ENCODE data around the gene DEPDC5.
A peak's percentile ranks its signal among the peaks of the same experiment; 100 is the strongest.

DEPDC5 gene

GRCh38 chr22:31921106-31921505, 167.3 kb downstream of the DEPDC5 start:
- no peak for DNase-seq

- DNase-seq = no peak
Observed at GRCh38 chr22:31922534-31922933, 168.7 kb downstream of the DEPDC5 start.

- peak in 12 of 56 donors; percentile 12 to 73 (median 23) for DNase-seq
Observed at GRCh38 chr22:31923136-31923535, 169.3 kb downstream of the DEPDC5 start.

DNA sequence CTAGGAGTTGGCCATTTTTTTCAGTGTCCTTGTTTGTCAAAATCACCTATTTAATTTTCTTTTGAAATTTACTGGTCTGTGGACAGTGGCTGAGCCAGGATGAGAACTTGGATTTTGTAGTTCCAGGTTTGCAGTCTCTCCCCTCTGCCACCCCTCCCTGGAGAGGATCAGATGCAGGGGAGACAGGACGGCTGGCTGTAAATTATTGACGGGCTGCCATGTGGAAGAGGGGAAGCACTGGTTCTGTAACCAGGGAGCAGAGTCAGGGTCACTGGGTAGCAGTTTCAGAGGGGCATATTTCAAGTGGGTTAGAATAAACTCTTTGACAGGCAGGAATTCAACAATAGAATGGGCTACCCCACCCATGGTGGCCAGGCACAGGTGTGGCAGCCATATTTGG, 169.9 kb downstream of the DEPDC5 start:
- DNase-seq = no peak

- DNase-seq = no peak
Observed at GRCh38 chr22:31925056-31925455, 171.2 kb downstream of the DEPDC5 start.

GRCh38 chr22:31926024-31926423, 172.2 kb downstream of the DEPDC5 start:
- peak in 6 of 56 donors; percentile 21 to 64 (median 34) for DNase-seq

GRCh38 chr22:31926969-31927368, 173.2 kb downstream of the DEPDC5 start:
- peak in 46 of 56 donors; percentile 12 to 86 (median 61) for DNase-seq

DNA sequence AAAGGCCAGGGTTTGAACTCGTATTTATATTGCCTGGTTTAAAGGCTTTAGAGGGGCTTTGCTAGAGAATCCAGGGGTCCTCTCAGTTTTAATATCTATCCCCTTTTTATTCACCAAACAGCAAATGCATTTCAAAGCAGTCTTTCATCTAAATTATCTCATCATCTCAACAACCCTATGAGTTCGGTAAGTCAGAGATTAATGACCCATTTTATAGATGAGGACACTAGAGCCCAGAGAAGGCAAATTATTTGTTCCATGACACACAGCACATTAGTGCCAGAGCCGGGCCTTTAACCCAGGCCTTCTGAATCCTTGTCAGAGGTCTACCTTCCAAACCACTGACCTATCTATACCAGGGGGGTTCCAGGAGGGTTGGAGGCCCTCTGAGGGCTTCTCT, 173.7 kb downstream of the DEPDC5 start:
- DNase-seq = no peak

GRCh38 chr22:31929167-31929930, 175.5 kb downstream of the DEPDC5 start:
- peak in 18 of 56 donors; percentile 11 to 60 (median 36) for DNase-seq

- DNase-seq = no peak
Observed at GRCh38 chr22:31932863-31933262, 179.0 kb downstream of the DEPDC5 start.

DNA sequence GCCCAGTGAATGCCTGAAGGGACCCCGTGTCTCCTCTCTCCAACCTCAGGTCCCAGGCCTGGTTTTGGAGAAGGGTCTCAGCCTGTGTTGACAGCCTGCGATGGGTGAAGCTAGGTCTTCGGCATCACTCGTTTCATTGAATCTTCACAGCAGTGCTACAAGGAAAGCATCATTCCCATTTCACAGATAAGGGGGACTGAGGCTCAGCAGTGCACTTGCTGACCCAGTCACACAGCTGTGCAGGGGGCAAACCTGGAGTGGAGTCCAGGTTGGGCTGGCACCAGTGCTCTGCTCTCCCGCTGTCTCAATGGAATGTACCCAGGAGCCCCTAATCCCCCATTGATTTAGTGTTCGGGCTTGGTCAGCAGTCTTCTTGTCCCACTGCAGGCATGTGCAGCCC, 179.6 kb downstream of the DEPDC5 start:
- no peak for DNase-seq

DNA sequence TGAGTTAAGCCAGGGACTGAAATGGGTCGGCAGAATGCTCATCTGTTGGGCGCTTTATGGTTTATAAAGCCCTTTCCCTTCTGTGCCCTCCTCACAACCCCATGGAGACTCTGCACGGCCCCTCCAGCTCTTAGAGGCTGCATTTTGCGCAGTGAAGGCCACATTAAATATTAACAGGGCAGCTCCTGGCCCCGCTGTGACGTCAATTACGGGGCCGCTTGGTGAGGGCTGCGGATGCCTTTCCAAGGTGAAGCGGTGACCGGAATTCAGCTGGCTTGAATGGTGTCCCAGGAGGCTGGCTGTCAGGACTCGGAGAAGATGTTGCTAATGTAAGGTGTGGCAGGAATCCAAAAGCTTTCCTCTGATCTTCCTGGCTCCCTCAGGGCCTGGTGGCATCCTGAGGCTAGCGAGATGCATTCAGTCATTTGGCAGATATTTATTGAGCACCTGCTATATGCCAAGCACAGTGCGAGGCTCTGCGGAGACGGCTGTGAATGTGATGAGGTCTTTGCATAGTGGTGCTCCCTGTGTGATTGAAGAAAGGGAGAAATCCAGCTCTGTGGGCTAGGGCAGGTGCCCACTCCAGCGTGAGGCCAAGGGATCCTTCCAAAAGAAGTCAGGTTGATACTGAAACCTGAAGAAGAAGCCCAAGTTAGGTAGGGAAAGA, 180.1 kb downstream of the DEPDC5 start:
- no peak for DNase-seq

- DNase-seq = no peak
Observed at GRCh38 chr22:31935961-31936635, 182.3 kb downstream of the DEPDC5 start.

- DNase-seq = no peak
Observed at GRCh38 chr22:31937341-31937740, 183.5 kb downstream of the DEPDC5 start.

DNA sequence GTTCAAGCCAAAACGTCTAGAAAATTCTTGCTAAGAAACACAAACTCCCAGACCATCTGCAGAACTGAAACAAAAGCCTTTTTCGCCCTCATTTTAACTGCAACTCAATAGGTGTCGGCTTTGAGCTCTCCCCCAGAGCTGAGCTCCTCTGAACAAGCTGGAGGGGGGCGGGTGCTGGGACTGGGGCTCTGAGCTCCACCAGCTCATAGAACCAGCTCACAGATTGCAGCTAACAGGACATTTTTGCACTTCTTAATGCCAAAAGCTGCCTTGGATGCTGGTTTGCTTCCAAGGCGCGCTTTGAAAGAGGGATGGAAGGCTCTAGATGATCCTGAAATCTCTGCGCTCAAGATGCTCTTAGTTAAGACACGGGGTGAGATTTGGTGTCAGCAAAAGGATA, 184.5 kb downstream of the DEPDC5 start:
- peak in 19 of 56 donors; percentile 9 to 66 (median 27) for DNase-seq

- DNase-seq = no peak
Observed at GRCh38 chr22:31940506-31940905, 186.7 kb downstream of the DEPDC5 start.

DNA sequence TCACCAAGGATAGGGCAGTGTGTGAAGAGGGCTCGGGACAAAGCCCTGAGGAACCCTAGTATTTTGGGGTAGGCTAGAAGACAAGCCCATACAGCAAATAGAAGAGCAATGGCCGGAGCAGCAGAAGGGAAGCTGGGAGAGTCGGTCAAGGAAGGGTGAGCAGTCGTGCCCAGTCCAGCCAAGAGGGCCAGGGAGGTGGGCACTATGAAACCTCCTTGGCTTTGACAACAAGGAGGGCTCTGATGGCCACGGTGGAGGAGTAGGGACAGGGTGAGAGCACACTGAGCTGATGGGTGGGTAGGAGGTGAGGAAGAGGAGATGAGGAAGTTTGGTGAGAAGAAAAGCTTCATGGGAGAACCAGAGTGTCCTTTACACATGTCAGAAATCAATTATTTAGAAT, 188.3 kb downstream of the DEPDC5 start:
- no peak for DNase-seq

DNA sequence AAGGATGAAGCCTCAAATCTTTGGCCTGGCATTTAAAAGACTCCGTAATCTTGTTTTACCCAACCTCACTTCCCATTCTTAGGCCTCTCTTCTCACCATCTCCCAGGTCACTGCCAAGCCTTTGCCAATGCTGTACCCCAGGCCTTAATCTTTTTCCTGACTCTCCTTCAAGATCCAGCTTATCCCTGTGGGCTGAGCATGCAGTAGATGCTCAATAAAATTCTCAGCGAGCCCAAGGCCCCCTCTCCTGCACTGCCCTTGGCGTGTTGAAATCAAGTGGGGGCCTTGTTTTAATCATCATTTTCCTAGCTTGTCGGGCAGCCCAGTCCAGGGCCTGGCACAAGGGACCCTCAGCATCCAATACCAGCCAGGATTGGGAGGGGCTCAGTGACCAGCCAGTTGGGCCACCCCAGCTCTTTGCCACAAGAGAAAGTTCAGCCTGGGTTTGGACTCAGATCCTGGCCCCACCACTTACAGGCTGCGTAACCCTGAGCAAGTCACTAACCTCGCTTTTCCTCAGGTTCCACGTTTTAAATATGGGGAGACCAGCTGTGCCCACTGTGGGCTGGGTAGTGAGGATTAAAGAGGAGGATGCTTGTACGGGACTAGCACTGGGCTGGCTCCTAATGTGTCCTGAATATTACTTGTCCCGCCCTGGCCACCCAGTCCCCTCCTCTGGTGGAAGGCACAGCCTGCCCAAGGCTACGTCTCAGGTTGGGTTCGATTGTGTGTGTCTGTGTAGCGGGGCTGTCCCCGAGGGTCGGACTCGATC, 189.6 kb downstream of the DEPDC5 start:
- no peak for DNase-seq

GRCh38 chr22:31943978-31944699, 190.3 kb downstream of the DEPDC5 start, which contains the start of gene YWHAH:
Gene YWHAH, plus strand, starts transcription at chr22:31944535. Its CDS starts 199 bp downstream, at chr22:31944734.
- DNase-seq = peak; percentile 64 to 98 (median 92)

- peak in 13 of 56 donors; percentile 39 to 73 (median 58) for DNase-seq
Observed at GRCh38 chr22:31944700-31945442, 191.1 kb downstream of the DEPDC5 start.

All from amygdala (tissue), 56 donors.